ENCODE data around the gene CDNF.

DNA sequence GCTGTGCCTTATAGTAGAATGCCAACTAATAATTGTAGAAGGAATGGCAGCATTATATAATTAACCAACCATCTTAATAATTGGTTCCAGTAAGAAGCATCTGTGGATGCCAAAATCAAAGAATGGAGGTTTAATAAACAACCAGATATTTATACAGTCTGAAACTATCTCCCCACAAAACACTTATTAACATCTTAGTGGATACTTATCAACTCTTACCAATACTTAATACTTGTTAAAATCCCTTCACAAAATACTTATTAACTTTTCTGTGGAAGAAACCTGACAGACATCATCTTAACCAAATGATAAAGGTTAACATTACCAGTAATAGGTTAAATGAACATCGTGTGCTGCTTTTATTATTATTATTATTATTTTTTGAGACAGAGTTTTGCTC, 34.0 kb downstream of the CDNF start:
- TF ChIP-seq POLR2A (IDR thresholded peaks at IDR 0.05) (no peak), POLR2AphosphoS5 (IDR thresholded peaks at IDR 0.05) (no peak), EP300 (IDR thresholded peaks at IDR 0.05) (no peak)
- TF ChIP-seq, protein P1, sequence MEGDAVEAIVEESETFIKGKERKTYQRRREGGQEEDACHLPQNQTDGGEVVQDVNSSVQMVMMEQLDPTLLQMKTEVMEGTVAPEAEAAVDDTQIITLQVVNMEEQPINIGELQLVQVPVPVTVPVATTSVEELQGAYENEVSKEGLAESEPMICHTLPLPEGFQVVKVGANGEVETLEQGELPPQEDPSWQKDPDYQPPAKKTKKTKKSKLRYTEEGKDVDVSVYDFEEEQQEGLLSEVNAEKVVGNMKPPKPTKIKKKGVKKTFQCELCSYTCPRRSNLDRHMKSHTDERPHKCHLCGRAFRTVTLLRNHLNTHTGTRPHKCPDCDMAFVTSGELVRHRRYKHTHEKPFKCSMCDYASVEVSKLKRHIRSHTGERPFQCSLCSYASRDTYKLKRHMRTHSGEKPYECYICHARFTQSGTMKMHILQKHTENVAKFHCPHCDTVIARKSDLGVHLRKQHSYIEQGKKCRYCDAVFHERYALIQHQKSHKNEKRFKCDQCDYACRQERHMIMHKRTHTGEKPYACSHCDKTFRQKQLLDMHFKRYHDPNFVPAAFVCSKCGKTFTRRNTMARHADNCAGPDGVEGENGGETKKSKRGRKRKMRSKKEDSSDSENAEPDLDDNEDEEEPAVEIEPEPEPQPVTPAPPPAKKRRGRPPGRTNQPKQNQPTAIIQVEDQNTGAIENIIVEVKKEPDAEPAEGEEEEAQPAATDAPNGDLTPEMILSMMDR (IDR thresholded peaks at IDR 0.05), result no peak
